H9 (cell line): ENCODE results near the gene BORCS8. TPM values are rescaled to one million over a fixed set of nuclear protein-coding genes. Genes with fewer than 3 reads are reported as not detected.
A peak's percentile ranks its signal among the peaks of the same experiment; 100 is the strongest.

ENCODE experiments used
- DNase-seq: peaks from one replicate; pipeline ENCODE4 v3.0.0-alpha.2; 2017
- H2AFZ ChIP-seq: one replicate; pipeline ENCODE4 v1.6.1; 2013; ENCODE audit warnings: mild to moderate bottlenecking, low read length, control low read depth, moderate library complexity
- H2AK5ac ChIP-seq: 2 replicates; pipeline ENCODE4 v1.6.1; 2013; ENCODE audit warnings: low read length, control low read depth, mixed read lengths; ENCODE audit not compliant: insufficient read length
- H2BK120ac ChIP-seq: one replicate; pipeline ENCODE4 v1.6.1; 2013; ENCODE audit warnings: low read depth, mild to moderate bottlenecking, low read length, control low read depth, inconsistent platforms; ENCODE audit not compliant: poor library complexity, severe bottlenecking
- H2BK12ac ChIP-seq: 2 replicates; pipeline ENCODE4 v1.6.1; 2013; ENCODE audit warnings: low read length, control low read depth, mixed read lengths, low read depth; ENCODE audit not compliant: insufficient read length
- H2BK15ac ChIP-seq: 2 replicates; pipeline ENCODE4 v1.6.1; 2013; ENCODE audit warnings: low read depth, low read length, control low read depth
- H2BK20ac ChIP-seq: one replicate; pipeline ENCODE4 v1.6.1; 2013; ENCODE audit warnings: low read depth, mild to moderate bottlenecking, low read length, control low read depth, inconsistent platforms; ENCODE audit not compliant: poor library complexity, severe bottlenecking
- H2BK5ac ChIP-seq: 2 replicates; pipeline ENCODE4 v1.6.1; 2013; ENCODE audit warnings: low read length, control low read depth, mixed read lengths; ENCODE audit not compliant: insufficient read length
- H3K14ac ChIP-seq: 2 replicates; pipeline ENCODE4 v1.6.1; 2013; ENCODE audit warnings: low read length, control low read depth; ENCODE audit not compliant: insufficient read depth
- H3K18ac ChIP-seq: 2 replicates; pipeline ENCODE4 v1.6.1; 2013; ENCODE audit warnings: low read depth, mild to moderate bottlenecking, mixed read lengths, low read length, control low read depth; ENCODE audit not compliant: insufficient read length
- H3K23ac ChIP-seq: 2 replicates; pipeline ENCODE4 v1.6.1; 2013; ENCODE audit warnings: low read length, control low read depth, mixed read lengths, low read depth; ENCODE audit not compliant: insufficient read length
- H3K23me2 ChIP-seq: 2 replicates; pipeline ENCODE4 v1.6.1; 2013; ENCODE audit warnings: low read depth, mild to moderate bottlenecking, mixed read lengths, low read length, control low read depth; ENCODE audit not compliant: insufficient read length, poor library complexity, severe bottlenecking
- H3K27ac ChIP-seq: 2 replicates; pipeline ENCODE4 v1.5.1; 2013; ENCODE audit warnings: low read length, control low read depth, mixed read lengths, low read depth; ENCODE audit not compliant: insufficient read length
- H3K27me3 ChIP-seq: 2 replicates; pipeline ENCODE4 v1.6.1; 2013; ENCODE audit warnings: low read length, control low read depth, inconsistent platforms; ENCODE audit not compliant: insufficient read depth
- H3K4ac ChIP-seq: 2 replicates; pipeline ENCODE4 v1.6.1; 2013; ENCODE audit warnings: low read depth, mild to moderate bottlenecking, control low read depth, inconsistent platforms, low read length, moderate library complexity
- H3K4me1 ChIP-seq: 2 replicates; pipeline ENCODE4 v1.6.1; 2013; ENCODE audit warnings: low read length, control low read depth, inconsistent platforms; ENCODE audit not compliant: insufficient read depth
- H3K4me2 ChIP-seq: 2 replicates; pipeline ENCODE4 v1.6.1; 2013; ENCODE audit warnings: low read length, control low read depth, mixed read lengths; ENCODE audit not compliant: insufficient read length, insufficient read depth
- H3K56ac ChIP-seq: 2 replicates; pipeline ENCODE4 v1.6.1; 2013; ENCODE audit warnings: low read depth, mild to moderate bottlenecking, mixed read lengths, low read length, control low read depth; ENCODE audit not compliant: insufficient read length
- H3K79me1 ChIP-seq: 2 replicates; pipeline ENCODE4 v1.6.1; 2013; ENCODE audit warnings: low read depth, mild to moderate bottlenecking, moderate library complexity, low read length, control low read depth, inconsistent platforms; ENCODE audit not compliant: insufficient read depth, poor library complexity, severe bottlenecking
- H3K79me2 ChIP-seq: 2 replicates; pipeline ENCODE4 v1.6.1; 2013; ENCODE audit warnings: low read length, control low read depth, inconsistent platforms; ENCODE audit not compliant: insufficient read depth
- H3K9ac ChIP-seq: 2 replicates; pipeline ENCODE4 v1.6.1; 2013; ENCODE audit warnings: low read length, control low read depth, mixed read lengths; ENCODE audit not compliant: insufficient read length; ENCODE audit errors: extremely low read depth
- H3K9me3 ChIP-seq: one replicate; pipeline ENCODE4 v1.6.1; 2013; ENCODE audit warnings: low read depth, low read length, inconsistent platforms; ENCODE audit not compliant: control insufficient read depth
- H3T11ph ChIP-seq: one replicate; pipeline ENCODE4 v1.6.1; 2013; ENCODE audit warnings: mild to moderate bottlenecking, low read length, control low read depth, inconsistent platforms
- H4K20me1 ChIP-seq: one replicate; pipeline ENCODE4 v1.6.1; 2013; ENCODE audit not compliant: control insufficient read depth, insufficient read length, insufficient read depth
- H4K5ac ChIP-seq: 2 replicates; pipeline ENCODE4 v1.6.1; 2013; ENCODE audit warnings: low read depth, mild to moderate bottlenecking, mixed read lengths, low read length, control low read depth; ENCODE audit not compliant: insufficient read length
- H4K8ac ChIP-seq: replicated peaks from 2 replicates; pipeline ENCODE4 v1.6.1; 2013; ENCODE audit warnings: low read length, control low read depth, mixed read lengths, low read depth; ENCODE audit not compliant: insufficient read length
- H4K91ac ChIP-seq: 2 replicates; pipeline ENCODE4 v1.6.1; 2013; ENCODE audit warnings: low read depth, mild to moderate bottlenecking, moderate library complexity, mixed read lengths, low read length, control low read depth; ENCODE audit not compliant: insufficient read length
- H3K27ac Mint-ChIP-seq, 3 experiments: 2 replicates in 2 of 3; 3 replicates in 1 of 3; pipeline ENCODE4 v1.8.0; 2020 to 2021; ENCODE audit warnings: mixed read lengths in 3 of 3, mild to moderate bottlenecking in 1 of 3, moderate library complexity in 1 of 3
- H3K27me3 Mint-ChIP-seq: 2 replicates; pipeline ENCODE4 v1.8.0; 2021; ENCODE audit warnings: low read depth, mild to moderate bottlenecking, moderate library complexity, mixed read lengths
- H3K36me3 Mint-ChIP-seq, 3 experiments: 2 replicates in 2 of 3; 3 replicates in 1 of 3; pipeline ENCODE4 v1.8.0; 2020 to 2021; ENCODE audit warnings: low read depth in 3 of 3, mixed read lengths in 3 of 3; ENCODE audit not compliant: insufficient read depth in 1 of 3
- H3K4me1 Mint-ChIP-seq, 2 experiments: 2 replicates each; pipeline ENCODE4 v1.8.0; 2020; ENCODE audit warnings: mixed read lengths in 2 of 2
- H3K4me3 Mint-ChIP-seq, 2 experiments: 2 replicates in 1 of 2; 3 replicates in 1 of 2; pipeline ENCODE4 v1.8.0; 2020 to 2021; ENCODE audit warnings: mild to moderate bottlenecking in 2 of 2, mixed read lengths in 2 of 2, moderate library complexity in 1 of 2
- H3K9me3 Mint-ChIP-seq, 2 experiments: 2 replicates in 1 of 2; 3 replicates in 1 of 2; pipeline ENCODE4 v1.8.0; 2020; ENCODE audit warnings: mild to moderate bottlenecking in 2 of 2, mixed read lengths in 2 of 2, moderate library complexity in 1 of 2
- WGBS: extraction: QIAGEN DNeasy Blood & Tissue Kit; methylation state at CpG from one replicate; pipeline ENCODE4 v1.1.7; 2013; ENCODE audit warnings: missing lambda C conversion rate, low lambda C conversion rate, mixed read lengths; ENCODE audit not compliant: insufficient read length; ENCODE audit errors: extremely low coverage; 5-methylcytosine and 5-hydroxymethylcytosine counted together
- total RNA-seq: library from RNA; stranded (reverse); gene quantifications from 2 replicates; pipeline ENCODE4 v1.2.1, GENCODE V29; 2021
- TF ChIP-seq, protein P1 (sequence below): fragments of 200-600 bp; sonication (generic); conservative IDR thresholded peaks from 3 replicates; pipeline ENCODE4 v1.8.0; 2021; ENCODE audit warnings: antibody characterized with exemption, mild to moderate bottlenecking

BORCS8 gene
- total RNA-seq, 1 experiment from 2014 or later: 20.4 TPM

- Histone ChIP-seq H3K4me2 (peak overlapping the region; percentile 68), H3K27ac (no peak overlapping the region), H4K91ac (no peak overlapping the region), H3K4me1 (no peaks in the 10 kb centered on the region), H2AFZ (no peak overlapping the region), H2BK120ac (no peak overlapping the region), H3K79me1 (no peaks in the 10 kb centered on the region), H3K9me3 (no peaks in the 10 kb centered on the region), H3K27me3 (peaks cover 21% of the 10 kb centered on the region; the same call in 1 of the 2 replicates), H3K9ac (peak overlapping the region; percentile 51), H3K56ac (no peak overlapping the region), H3K14ac (no peak overlapping the region), H3K18ac (no peak overlapping the region), H3K79me2 (no peaks in the 10 kb centered on the region), H2AK5ac (no peak overlapping the region), H2BK12ac (no peak overlapping the region), H2BK20ac (no peak overlapping the region), H2BK15ac (no peak overlapping the region), H3T11ph (no peak overlapping the region), H3K4ac (no peak overlapping the region), H3K23ac (no peak overlapping the region), H4K5ac (no peak overlapping the region), H3K23me2 (peaks cover 7% of the 10 kb centered on the region), H4K20me1 (no peaks in the 10 kb centered on the region), H2BK5ac (no peak overlapping the region), H4K8ac (no peak overlapping the region)
- TF ChIP-seq, protein P1, sequence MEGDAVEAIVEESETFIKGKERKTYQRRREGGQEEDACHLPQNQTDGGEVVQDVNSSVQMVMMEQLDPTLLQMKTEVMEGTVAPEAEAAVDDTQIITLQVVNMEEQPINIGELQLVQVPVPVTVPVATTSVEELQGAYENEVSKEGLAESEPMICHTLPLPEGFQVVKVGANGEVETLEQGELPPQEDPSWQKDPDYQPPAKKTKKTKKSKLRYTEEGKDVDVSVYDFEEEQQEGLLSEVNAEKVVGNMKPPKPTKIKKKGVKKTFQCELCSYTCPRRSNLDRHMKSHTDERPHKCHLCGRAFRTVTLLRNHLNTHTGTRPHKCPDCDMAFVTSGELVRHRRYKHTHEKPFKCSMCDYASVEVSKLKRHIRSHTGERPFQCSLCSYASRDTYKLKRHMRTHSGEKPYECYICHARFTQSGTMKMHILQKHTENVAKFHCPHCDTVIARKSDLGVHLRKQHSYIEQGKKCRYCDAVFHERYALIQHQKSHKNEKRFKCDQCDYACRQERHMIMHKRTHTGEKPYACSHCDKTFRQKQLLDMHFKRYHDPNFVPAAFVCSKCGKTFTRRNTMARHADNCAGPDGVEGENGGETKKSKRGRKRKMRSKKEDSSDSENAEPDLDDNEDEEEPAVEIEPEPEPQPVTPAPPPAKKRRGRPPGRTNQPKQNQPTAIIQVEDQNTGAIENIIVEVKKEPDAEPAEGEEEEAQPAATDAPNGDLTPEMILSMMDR: no peak
- WGBS: no CpG with 5 or more reads among the region's 19 CpGs
- H3K27me3 Mint-ChIP-seq: peaks cover 42% of the 10 kb centered on the region
- H3K4me1 Mint-ChIP-seq: peaks cover 14 to 25% of the 10 kb centered on the region in 2 experiments
- peaks cover 7 to 42% (median 35%) of the 10 kb centered on the region in 3 experiments; a peak in 6 of 7 replicates for H3K36me3 Mint-ChIP-seq
- H3K27ac Mint-ChIP-seq: no peak overlapping the region; a peak in 2 of 7 replicates
- peaks cover 0 to 6% of the 10 kb centered on the region in 2 experiments; a peak in 2 of 5 replicates for H3K9me3 Mint-ChIP-seq
- H3K4me3 Mint-ChIP-seq: peak overlapping the region; percentile 92
- DNase-seq: no peak
These were observed 10.0 kb upstream of the BORCS8 start for GRCh38 chr19:19201697-19202630.
